Type B pancreatic cell (in vitro differentiated cells): ENCODE results near the gene NOXA1. TPM values are rescaled to one million over a fixed set of nuclear protein-coding genes. Genes with fewer than 3 reads are reported as not detected.
"Not testable (repeated sequence)": the region's sequence is repeated elsewhere in the genome, so short reads cannot be mapped to it uniquely, and the experiment has no call there.

ENCODE experiments used
- DNase-seq: peaks from one replicate; pipeline ENCODE4 v3.0.0; 2021; ENCODE audit warnings: mixed read lengths; ENCODE audit not compliant: unreplicated experiment; ENCODE audit errors: extremely low spot score
- H3K27ac Mint-ChIP-seq: 2 replicates; pipeline ENCODE4 v1.8.0; 2021; ENCODE audit warnings: mild to moderate bottlenecking, mixed read lengths
- H3K27me3 Mint-ChIP-seq: 2 replicates; pipeline ENCODE4 v1.8.0; 2021; ENCODE audit warnings: mixed read lengths
- H3K36me3 Mint-ChIP-seq: 2 replicates; pipeline ENCODE4 v1.8.0; 2021; ENCODE audit warnings: mixed read lengths
- H3K4me1 Mint-ChIP-seq: one replicate; pipeline ENCODE4 v1.8.0; 2021; ENCODE audit warnings: mixed read lengths; ENCODE audit not compliant: unreplicated experiment
- H3K4me3 Mint-ChIP-seq: 2 replicates; pipeline ENCODE4 v1.8.0; 2021; ENCODE audit warnings: mild to moderate bottlenecking, mixed read lengths
- H3K9me3 Mint-ChIP-seq: 2 replicates; pipeline ENCODE4 v1.8.0; 2021; ENCODE audit warnings: mixed read lengths
- CTCF ChIP-seq: fragments of 200-600 bp; sonication (generic); conservative IDR thresholded peaks from 2 replicates; pipeline ENCODE4 v1.5.0; 2021; ENCODE audit warnings: antibody characterized with exemption, mild to moderate bottlenecking
- total RNA-seq: library from RNA; stranded (reverse); gene quantifications from 2 replicates; pipeline ENCODE4 v1.2.1, GENCODE V29; 2021; ENCODE audit warnings: low replicate concordance

NOXA1 gene
- total RNA-seq, 1 donor from 2014 or later, result 6.4 TPM

DNA sequence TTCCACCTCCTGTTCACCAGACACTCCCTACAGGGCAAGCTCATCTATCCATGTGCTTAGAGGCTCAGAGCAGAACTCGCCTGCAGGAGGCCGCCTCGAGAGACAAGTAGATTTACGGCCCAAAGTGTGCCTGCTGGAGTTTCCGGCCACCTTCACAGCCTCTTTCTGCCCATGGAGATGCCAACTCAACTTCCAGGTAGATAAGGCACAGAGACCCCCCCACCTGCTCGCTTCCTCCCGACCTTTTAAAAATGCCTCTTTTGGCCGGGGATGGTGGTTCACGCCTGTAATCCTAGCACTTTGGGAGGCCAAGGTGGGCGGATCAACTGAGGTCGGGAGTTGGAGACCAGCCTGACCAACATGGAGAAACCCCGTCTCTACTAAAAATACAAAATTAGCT, 46.8 kb upstream of the NOXA1 start:
- Mint-ChIP-seq H3K27me3 (no peaks in the 10 kb centered on the region), H3K4me1 (no peaks in the 10 kb centered on the region), H3K4me3 (no peak overlapping the region), H3K36me3 (no peaks in the 10 kb centered on the region), H3K27ac (no peak overlapping the region), H3K9me3 (no peaks in the 10 kb centered on the region)
- no peak for DNase-seq
- no peak for TF ChIP-seq CTCF

DNA sequence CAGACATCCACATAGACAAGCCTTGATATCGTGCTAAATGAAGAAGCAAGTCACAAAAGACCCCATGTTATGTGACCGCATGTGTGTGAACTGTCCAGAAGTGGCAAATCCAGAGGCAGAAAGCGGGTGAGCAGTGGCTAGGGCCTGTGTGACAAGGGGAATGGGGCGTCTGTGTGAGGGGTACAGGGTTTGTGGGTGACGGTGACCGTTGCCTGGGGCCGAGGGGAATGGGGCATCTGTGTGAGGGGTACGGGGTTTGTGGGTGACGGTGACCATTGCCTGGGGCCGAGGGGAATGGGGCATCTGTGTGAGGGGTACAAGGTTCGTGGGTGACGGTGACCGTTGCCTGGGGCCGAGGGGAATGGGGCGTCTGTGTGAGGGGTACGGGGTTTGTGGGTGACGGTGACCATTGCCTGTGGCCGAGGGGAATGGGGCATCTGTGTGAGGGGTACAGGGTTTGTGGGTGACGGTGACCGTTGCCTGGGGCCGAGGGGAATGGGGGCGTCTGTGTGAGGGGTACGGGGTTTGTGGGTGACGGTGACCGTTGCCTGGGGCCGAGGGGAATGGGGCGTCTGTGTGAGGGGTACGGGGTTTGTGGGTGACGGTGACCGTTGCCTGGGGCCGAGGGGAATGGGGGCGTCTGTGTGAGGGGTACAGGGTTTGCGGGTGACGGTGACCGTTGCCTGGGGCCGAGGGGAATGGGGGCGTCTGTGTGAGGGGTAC, 44.3 kb upstream of the NOXA1 start:
- not testable (repeated sequence) for H3K27ac Mint-ChIP-seq, DNase-seq, H3K36me3 Mint-ChIP-seq, H3K27me3 Mint-ChIP-seq, H3K4me3 Mint-ChIP-seq, H3K9me3 Mint-ChIP-seq, H3K4me1 Mint-ChIP-seq

DNA sequence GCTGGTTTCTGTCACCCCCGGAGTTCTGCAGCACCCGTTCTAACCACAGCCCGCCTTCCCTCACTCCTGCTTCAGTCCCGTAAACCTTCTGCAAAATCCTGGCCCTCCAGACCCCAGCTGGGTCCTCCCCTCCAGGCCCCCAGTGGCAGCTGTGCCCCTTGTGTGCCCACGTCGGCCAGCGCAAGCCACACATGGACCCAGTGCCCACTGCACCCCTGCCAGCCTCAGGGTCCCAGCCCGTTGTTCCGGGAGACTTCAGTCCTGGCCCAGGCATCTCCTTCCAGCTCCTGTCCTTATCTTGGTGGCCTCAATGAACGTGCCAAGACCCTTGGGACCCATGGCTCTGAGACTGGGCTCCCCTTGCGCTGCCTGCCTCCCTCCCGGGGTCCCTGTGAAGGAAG, 43.4 kb upstream of the NOXA1 start:
- Mint-ChIP-seq H3K4me1 (no peaks in the 10 kb centered on the region), H3K36me3 (no peaks in the 10 kb centered on the region), H3K27me3 (no peaks in the 10 kb centered on the region), H3K27ac (no peak overlapping the region), H3K9me3 (no peaks in the 10 kb centered on the region), H3K4me3 (no peak overlapping the region)
- no peak for TF ChIP-seq CTCF
- no peak for DNase-seq

DNA sequence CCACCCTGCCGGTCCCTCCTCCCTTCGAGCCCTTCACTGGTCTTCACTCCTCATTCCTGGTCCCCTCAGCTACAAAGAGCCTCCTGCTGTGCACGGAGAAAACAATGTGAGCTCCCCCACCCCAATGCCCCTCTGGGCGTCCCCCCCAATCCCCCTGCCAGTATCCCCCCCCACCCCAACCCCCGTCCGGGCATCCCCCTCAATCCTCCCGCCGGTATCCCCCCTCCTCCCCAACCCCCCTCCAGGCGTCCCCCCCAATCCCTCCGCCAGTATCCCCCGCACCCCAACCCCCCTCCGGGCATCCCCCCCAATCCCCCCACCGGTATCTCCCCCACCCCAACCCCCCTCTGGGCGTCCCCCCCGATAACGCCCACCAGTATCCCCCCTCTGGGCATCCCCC, 43.0 kb upstream of the NOXA1 start:
- TF ChIP-seq CTCF, result no peak
- H3K4me3 Mint-ChIP-seq, result no peak overlapping the region

GRCh38 chr9:137380606-137381005, 42.6 kb upstream of the NOXA1 start:
- Mint-ChIP-seq H3K27ac (no peak overlapping the region), H3K4me3 (no peak overlapping the region), H3K27me3 (no peaks in the 10 kb centered on the region), H3K36me3 (no peaks in the 10 kb centered on the region), H3K4me1 (no peaks in the 10 kb centered on the region), H3K9me3 (no peaks in the 10 kb centered on the region)
- no peak for TF ChIP-seq CTCF
- no peak for DNase-seq

More for the DNA sequence above, 43.0 kb upstream of the NOXA1 start:
- H3K36me3 Mint-ChIP-seq, result no peaks in the 10 kb centered on the region
- no peaks in the 10 kb centered on the region for H3K9me3 Mint-ChIP-seq
- H3K27ac Mint-ChIP-seq, result no peak overlapping the region
- no peak for DNase-seq
- H3K4me1 Mint-ChIP-seq, result no peaks in the 10 kb centered on the region
- no peaks in the 10 kb centered on the region for H3K27me3 Mint-ChIP-seq

GRCh38 chr9:137381501-137382443, 41.4 kb upstream of the NOXA1 start:
- no peaks in the 10 kb centered on the region for H3K36me3 Mint-ChIP-seq
- no peak overlapping the region for H3K27ac Mint-ChIP-seq
- no peak for DNase-seq
- no peaks in the 10 kb centered on the region for H3K4me1 Mint-ChIP-seq
- no peak for TF ChIP-seq CTCF
- H3K27me3 Mint-ChIP-seq, result no peaks in the 10 kb centered on the region
- H3K4me3 Mint-ChIP-seq, result no peak overlapping the region
- no peaks in the 10 kb centered on the region for H3K9me3 Mint-ChIP-seq
